COLO668 (cell line): ENCODE data around the gene EXOC4.
"Not testable (repeated sequence)": the region's sequence is repeated elsewhere in the genome, so short reads cannot be mapped to it uniquely, and the experiment has no call there.

Experiments used
- DNase-seq: peaks from one replicate; lab custom pipeline; 2025; ENCODE audit not compliant: unreplicated experiment; lab: John Stamatoyannopoulos, UW

Gene EXOC4

DNA sequence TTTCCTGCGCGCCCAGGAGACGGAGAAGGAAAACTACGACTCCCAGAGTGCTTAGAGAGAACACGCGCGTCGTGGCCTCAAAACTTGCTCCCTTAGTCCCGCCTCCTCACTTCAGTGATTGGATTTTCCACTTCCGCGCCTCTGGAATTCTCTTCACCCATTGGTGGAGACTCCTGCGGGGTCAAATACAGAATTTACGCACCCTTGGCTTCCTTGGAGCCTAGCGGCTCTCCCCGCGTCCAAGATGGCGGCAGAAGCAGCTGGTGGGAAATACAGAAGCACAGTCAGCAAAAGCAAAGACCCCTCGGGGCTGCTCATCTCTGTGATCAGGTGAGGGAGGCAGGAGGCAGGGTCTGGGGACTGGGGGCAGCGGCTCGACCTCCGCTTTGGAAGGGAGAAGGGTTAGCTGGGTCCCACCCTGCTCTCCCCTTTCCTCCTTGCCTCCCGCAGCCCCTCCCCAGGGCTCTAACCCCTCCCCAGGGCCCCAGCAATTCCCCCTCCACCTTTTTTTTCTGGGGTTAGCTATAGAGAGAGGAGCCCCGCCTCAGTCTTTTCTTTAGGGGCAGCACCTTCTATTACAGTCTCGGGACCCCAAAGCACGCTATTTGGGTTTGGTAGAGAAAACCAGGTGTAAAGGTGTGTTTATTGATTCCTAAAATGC lies at the start of gene EXOC4:
TSS of gene EXOC4 (plus strand) at position 221 of the 661 bp plus-strand sequence.
- peak; percentile 93 for DNase-seq

DNA sequence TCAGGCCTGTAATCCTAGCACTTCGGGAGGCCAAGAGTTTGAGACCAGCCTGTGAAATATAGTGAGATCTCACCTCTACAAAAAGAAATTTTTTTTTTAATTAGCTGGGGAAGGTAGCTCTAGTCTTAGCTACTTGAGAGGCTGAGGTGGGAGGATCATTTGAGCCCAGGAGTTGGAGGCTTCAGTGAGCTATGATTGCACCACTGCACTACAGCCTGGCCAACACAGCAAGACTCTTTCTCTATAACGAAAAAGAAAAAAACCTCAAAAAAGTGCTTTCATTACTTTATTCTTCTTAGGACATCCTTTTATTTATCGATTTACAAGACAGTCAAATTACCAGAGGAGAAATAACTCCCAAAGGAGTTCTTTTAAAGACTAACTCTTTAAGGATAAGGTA lies 49.4 kb upstream of the EXOC4 start:
- no peak for DNase-seq

- no peak for DNase-seq
Measured at GRCh38 chr7:133207687-133208086, 45.2 kb upstream of the EXOC4 start.

DNA sequence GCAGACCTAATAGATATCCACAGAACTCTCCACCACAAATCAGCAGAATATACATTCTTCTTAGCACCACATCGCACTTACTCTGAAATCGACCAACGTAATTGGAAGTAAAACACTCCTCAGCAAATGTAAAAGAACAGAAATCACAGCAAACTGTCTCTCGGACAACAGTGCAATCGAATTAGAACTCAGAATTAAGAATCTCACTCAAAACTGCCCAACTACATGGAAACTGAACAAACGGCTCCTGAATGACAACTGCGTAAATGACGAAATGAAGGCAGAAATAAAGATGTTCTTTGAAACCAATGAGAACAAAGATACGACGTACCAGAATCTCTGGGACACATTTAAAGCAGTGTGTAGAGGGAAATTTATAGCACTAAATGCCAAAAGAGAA lies 42.1 kb upstream of the EXOC4 start:
- not testable (repeated sequence) for DNase-seq

DNA sequence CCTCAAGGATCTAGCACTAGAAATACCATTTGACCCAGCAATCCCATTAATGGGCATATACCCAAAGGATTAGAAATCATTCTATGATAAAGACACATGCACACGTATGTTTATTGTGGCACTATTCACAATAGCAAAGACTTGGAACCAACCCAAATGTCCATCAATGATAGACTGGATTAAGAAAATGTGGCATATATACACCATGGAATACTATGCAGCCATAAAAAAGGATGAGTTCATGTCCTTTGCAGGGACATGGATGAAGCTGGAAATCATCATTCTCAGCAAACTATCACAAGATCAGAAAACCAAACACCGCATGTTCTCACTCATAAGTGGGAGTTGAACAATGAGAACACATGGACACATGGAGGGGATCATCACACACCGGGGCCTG lies 39.1 kb upstream of the EXOC4 start:
- DNase-seq: not testable (repeated sequence)

DNA sequence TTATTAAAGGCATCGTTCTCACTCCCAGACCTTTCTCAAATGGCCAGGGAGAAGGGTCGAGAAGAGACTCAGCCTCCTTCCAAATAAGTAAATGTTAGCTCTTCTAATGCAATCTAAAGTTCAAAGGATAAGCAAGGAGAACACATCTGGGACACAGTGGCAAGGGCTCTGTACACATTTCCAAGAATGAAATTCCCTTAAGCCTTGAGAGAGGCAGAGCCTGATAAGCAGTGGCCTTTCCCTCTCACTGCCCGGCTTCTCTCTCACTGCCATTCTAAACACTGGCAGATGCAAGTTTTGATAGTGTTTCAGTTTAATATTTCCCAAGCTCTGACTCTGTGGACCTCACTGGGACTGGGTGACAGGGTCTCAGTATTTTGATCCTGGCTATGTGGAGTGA lies 35.1 kb upstream of the EXOC4 start:
- no peak for DNase-seq

- DNase-seq: peak; percentile 49
Measured at GRCh38 chr7:133230591-133231194, 22.2 kb upstream of the EXOC4 start.

DNA sequence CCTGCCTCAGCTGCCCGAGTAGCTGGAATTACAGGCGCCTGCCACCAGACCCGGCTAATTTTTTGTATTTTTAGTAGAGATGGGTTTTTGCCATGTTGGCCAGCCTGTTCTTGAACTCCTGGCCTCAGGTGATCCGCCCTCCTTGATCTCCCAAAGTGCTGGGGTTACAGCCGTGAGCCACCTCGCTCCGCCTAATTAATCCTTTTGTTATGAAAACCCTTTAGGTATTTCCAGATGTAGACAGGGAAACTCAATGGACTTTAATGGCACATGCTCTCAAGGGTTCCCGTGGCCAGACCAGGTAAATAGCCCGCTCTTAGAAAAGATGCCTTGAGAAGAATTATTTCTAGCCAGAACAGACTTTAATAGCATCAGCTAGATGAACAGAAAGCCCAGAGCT lies 19.7 kb upstream of the EXOC4 start:
- DNase-seq: no peak

- no peak for DNase-seq
Measured at GRCh38 chr7:133234961-133235875, 17.7 kb upstream of the EXOC4 start.

- no peak for DNase-seq
Measured at GRCh38 chr7:133237545-133237944, 15.3 kb upstream of the EXOC4 start.

GRCh38 chr7:133240302-133240701 lies 12.6 kb upstream of the EXOC4 start:
- DNase-seq: no peak

GRCh38 chr7:133246558-133246957 lies 6.3 kb upstream of the EXOC4 start:
- no peak for DNase-seq

- no peak for DNase-seq
Measured at GRCh38 chr7:133248901-133249300, 4.0 kb upstream of the EXOC4 start.

GRCh38 chr7:133252506-133252857 lies 396 bp upstream of the EXOC4 start:
- DNase-seq: no peak

GRCh38 chr7:133253519-133253875 lies 619 bp downstream of the EXOC4 start:
- DNase-seq: no peak

GRCh38 chr7:133255486-133255885 lies 2.6 kb downstream of the EXOC4 start:
- no peak for DNase-seq

GRCh38 chr7:133258174-133258573 lies 5.3 kb downstream of the EXOC4 start:
- DNase-seq: no peak

DNA sequence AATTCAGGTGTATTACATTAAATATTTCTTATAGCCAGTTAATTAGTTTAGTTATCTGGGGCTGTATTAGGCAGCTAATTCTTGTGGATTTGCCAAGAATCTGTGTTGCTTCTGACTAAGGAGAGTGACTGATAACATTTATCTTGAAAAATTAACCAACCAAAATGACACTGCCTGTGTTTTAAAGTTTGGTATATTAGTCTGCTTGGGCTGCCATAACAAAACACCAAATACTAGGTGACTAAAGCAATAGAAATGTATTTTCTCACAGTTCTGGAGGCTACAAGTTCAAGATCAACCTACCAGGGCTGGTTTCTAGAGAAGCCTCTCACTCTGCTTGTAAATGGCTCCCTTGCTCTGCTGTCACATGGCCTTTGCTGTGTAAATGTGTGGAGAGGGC lies 12.9 kb downstream of the EXOC4 start:
- DNase-seq: no peak

DNA sequence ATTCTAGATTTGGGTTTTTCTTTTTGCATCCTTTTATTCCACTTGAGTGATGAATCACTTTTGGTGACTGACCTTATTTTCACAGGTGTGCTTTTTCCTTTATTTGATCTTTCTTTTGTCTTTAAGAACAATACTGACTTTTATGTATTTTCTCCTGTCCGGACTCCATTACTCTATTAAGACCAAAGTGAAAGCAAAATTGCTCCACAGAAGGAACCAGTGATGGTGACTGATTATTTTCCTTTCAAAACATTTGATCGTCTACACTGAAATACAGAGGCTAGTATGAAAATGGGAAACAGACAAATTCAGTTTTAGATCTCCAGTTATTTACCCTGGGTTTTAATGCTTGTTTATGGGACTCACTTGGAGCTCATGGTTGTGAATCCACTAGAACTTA lies 15.5 kb downstream of the EXOC4 start:
- DNase-seq: no peak

DNA sequence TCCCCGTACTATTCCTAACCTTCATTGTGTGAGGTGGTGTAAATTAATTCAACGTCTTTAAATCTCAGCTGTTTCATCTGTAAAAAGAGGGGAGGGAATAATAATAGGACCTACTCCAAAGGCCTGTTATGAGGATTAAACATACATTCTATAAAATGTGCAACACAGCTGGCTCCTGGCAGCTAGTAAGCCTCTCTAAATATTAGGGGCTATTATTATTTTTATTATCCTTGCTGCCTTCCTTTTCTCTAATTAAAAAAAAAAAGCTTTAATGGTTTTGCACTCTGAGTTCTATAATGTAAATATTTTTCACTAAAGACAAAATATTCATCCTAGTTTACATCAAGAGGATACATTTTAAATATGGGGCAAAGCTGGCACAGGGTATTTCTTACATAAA lies 19.5 kb downstream of the EXOC4 start:
- DNase-seq: no peak

- DNase-seq: no peak
Measured at GRCh38 chr7:133273227-133273626, 20.3 kb downstream of the EXOC4 start.

- DNase-seq: no peak
Measured at GRCh38 chr7:133274265-133274664, 21.4 kb downstream of the EXOC4 start.
